ENCODE measurements around the gene DYNC1H1.

The DYNC1H1 gene

DNA sequence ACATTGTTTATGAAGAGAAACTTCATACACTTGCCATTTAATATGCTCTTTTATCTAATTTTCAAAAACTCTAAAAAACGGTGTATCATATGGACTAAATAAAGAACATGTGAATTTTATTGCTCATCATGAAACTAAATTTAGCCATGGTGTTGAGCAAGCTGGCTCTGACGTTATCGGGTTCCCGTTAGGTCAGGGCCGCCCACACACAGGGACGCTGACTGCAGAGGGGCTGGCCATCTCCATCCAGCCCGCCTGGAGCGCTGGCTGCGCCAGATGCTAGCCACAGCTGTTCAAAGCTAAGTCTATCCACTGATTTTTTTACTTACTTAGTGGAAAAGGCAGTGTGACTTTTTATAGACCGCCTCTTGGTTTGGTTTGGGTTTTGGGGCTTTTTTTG, 36.5 kb upstream of the DYNC1H1 start:
- H3K9ac ChIP-seq (ENCODE audit: low read depth, low read length) = no peak overlapping the region
- no peaks in the 10 kb centered on the region for H3K27me3 ChIP-seq (ENCODE audit: control insufficient read depth, insufficient read depth, low read length)
- peaks cover 5% of the 10 kb centered on the region for H3K4me1 ChIP-seq (ENCODE audit: control insufficient read depth, insufficient read depth, low read length)
- peaks cover 3% of the 10 kb centered on the region for H3K36me3 ChIP-seq (ENCODE audit: control insufficient read depth, insufficient read depth, low read length)
- no peak overlapping the region for H3K4me3 ChIP-seq (ENCODE audit: low read depth, low read length)
- H3K9me3 ChIP-seq (ENCODE audit: control insufficient read depth, insufficient read depth, low read length) = no peaks in the 10 kb centered on the region

DNA sequence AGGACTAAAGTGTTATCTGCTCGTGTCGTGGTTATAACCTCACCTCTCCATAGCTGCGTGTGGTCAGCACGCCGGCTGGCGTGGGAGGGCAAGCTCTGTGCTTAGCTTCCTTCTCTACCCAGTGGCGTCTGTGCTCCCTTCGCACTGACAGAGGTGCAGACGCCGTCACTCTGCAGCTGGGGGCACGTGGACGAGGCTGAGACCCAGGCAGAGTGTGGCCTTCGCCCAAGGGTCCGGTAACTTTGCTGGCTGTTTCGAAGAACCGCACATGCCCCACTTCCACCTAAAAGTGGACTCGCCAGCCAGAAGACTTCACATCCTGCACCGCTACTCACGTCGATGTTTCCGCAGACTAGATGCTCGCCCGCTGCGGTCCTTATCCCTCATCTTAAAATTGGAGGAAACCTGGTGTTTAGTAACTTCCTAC, 35.9 kb upstream of the DYNC1H1 start:
- H3K9ac ChIP-seq (ENCODE audit: low read depth, low read length) = no peak overlapping the region
- peaks cover 3% of the 10 kb centered on the region for H3K36me3 ChIP-seq (ENCODE audit: control insufficient read depth, insufficient read depth, low read length)
- no peaks in the 10 kb centered on the region for H3K27me3 ChIP-seq (ENCODE audit: control insufficient read depth, insufficient read depth, low read length)
- H3K4me3 ChIP-seq (ENCODE audit: low read depth, low read length) = no peak overlapping the region
- H3K9me3 ChIP-seq (ENCODE audit: control insufficient read depth, insufficient read depth, low read length) = no peaks in the 10 kb centered on the region
- H3K4me1 ChIP-seq (ENCODE audit: control insufficient read depth, insufficient read depth, low read length) = peaks cover 5% of the 10 kb centered on the region

DNA sequence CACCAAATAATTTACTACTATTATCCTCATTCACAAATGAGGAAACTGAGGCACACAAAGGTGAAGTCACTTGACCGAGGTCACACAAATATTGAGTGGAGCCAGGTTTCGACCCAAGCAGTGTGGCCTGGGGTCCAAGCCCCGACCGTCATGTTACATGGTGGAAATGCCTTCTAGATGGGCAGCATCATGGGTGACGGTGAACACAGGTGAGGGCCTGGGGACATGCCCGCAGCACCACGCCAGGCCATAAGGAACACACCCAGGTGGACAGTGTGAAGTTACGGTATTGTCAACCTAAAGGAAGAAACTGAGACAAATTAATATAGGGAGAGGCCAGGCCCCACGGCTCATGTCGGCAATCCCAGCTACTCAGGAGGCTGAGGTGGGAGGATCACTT, 35.3 kb upstream of the DYNC1H1 start:
- Histone ChIP-seq H3K4me3 (ENCODE audit: low read depth, low read length) (no peak overlapping the region), H3K4me1 (ENCODE audit: control insufficient read depth, insufficient read depth, low read length) (peaks cover under 1% of the 10 kb centered on the region), H3K9ac (ENCODE audit: low read depth, low read length) (no peak overlapping the region), H3K36me3 (ENCODE audit: control insufficient read depth, insufficient read depth, low read length) (peaks cover 3% of the 10 kb centered on the region), H3K27me3 (ENCODE audit: control insufficient read depth, insufficient read depth, low read length) (peaks cover 4% of the 10 kb centered on the region), H3K9me3 (ENCODE audit: control insufficient read depth, insufficient read depth, low read length) (no peaks in the 10 kb centered on the region)

DNA sequence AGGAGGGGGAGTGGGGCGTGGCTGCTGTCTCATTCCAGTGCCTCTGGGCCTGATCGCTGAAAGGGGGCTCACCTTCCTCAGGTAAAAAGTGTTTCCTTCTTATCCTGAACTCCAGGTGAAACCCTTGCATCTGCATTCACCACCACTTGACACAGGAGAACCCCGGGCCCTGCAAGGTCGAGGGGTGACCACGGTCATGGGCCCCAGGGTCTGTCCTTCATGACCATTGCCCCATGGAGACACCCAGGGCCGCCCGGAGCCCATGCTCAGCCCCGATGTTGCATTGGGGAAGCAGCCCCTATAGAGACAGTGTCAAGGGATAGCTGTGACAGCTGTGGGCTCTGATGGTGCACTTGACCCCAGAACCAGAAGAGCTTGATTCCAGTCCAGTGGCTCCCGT, 34.4 kb upstream of the DYNC1H1 start:
- H3K9ac ChIP-seq (ENCODE audit: low read depth, low read length) = no peak overlapping the region
- H3K36me3 ChIP-seq (ENCODE audit: control insufficient read depth, insufficient read depth, low read length) = peaks cover 3% of the 10 kb centered on the region
- peaks cover 4% of the 10 kb centered on the region for H3K27me3 ChIP-seq (ENCODE audit: control insufficient read depth, insufficient read depth, low read length)
- H3K9me3 ChIP-seq (ENCODE audit: control insufficient read depth, insufficient read depth, low read length) = no peaks in the 10 kb centered on the region
- no peak overlapping the region for H3K4me3 ChIP-seq (ENCODE audit: low read depth, low read length)
- H3K4me1 ChIP-seq (ENCODE audit: control insufficient read depth, insufficient read depth, low read length) = no peaks in the 10 kb centered on the region

DNA sequence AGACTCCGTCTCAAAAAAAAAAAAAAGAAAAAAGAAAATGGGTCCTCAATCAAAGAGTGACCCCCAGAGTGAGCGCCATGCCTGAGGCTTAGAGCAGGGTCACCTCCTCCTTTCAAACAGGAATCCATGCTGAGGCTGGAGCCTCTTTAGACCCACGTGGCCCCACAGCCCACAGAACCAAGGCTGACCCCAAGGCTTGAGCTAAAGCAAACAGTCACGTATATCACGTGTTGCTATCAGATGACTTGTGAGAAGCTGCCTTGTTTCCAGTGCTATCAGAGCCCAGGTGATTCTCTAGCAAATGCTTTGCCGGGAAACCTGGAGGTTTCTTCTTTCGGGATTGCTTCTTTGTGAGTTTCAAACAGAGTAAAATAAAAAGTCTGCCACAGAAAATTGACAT, 31.7 kb upstream of the DYNC1H1 start:
- no peaks in the 10 kb centered on the region for H3K4me1 ChIP-seq (ENCODE audit: control insufficient read depth, insufficient read depth, low read length)
- H3K4me3 ChIP-seq (ENCODE audit: low read depth, low read length) = no peak overlapping the region
- H3K9me3 ChIP-seq (ENCODE audit: control insufficient read depth, insufficient read depth, low read length) = no peaks in the 10 kb centered on the region
- no peak overlapping the region for H3K9ac ChIP-seq (ENCODE audit: low read depth, low read length)
- H3K36me3 ChIP-seq (ENCODE audit: control insufficient read depth, insufficient read depth, low read length) = no peaks in the 10 kb centered on the region
- H3K27me3 ChIP-seq (ENCODE audit: control insufficient read depth, insufficient read depth, low read length) = peaks cover 4% of the 10 kb centered on the region

DNA sequence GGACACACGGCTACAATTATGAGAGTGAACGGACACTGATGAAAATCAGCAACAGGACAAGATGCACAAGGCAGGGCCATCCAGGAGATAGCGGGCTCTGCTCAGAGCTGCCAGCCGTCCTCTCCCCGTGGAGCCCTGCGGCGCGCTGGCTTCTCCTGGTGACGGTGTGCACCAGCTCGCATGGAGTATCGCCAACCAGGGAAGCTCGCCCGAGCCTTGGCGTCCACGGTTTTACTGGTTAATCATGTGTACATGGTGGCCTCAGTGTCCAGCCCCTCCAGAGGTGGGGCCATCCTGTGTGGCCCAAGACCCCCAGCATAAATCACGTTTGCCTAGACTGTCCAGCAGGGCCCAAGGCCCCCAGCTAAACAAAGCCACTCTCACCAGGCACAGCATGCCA, 31.2 kb upstream of the DYNC1H1 start:
- H3K9me3 ChIP-seq (ENCODE audit: control insufficient read depth, insufficient read depth, low read length) = no peaks in the 10 kb centered on the region
- no peak overlapping the region for H3K4me3 ChIP-seq (ENCODE audit: low read depth, low read length)
- no peaks in the 10 kb centered on the region for H3K36me3 ChIP-seq (ENCODE audit: control insufficient read depth, insufficient read depth, low read length)
- H3K9ac ChIP-seq (ENCODE audit: low read depth, low read length) = no peak overlapping the region
- peaks cover 8% of the 10 kb centered on the region for H3K27me3 ChIP-seq (ENCODE audit: control insufficient read depth, insufficient read depth, low read length)
- no peaks in the 10 kb centered on the region for H3K4me1 ChIP-seq (ENCODE audit: control insufficient read depth, insufficient read depth, low read length)

DNA sequence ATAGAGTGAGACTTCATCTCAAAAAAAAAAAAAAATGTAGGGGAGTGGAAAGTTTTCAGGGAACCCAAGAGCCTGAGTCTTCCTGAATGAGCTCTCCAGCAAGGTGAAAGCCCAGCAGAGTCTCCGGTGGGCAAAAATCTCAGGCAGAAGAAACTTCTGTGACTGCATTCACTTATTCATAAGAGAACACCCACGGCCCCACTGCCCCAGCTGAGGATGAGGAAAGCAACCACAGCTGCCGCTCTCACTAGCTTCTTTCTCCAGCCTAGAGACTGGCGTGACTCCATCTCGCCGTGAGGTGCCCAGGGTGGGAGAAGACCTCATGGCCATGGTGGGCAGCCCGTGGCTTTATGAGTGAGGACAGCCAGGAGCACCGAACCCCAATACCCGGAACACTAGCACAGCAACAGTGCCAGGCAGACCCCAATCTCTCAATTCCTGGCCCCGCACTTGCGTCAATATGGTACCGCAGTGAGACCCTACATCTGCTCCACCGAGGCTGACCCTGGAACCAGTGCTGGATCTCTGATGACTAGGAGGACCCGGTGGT, 29.7 kb upstream of the DYNC1H1 start:
- Histone ChIP-seq H3K27me3 (ENCODE audit: control insufficient read depth, insufficient read depth, low read length) (peaks cover 19% of the 10 kb centered on the region), H3K4me1 (ENCODE audit: control insufficient read depth, insufficient read depth, low read length) (no peaks in the 10 kb centered on the region), H3K36me3 (ENCODE audit: control insufficient read depth, insufficient read depth, low read length) (no peaks in the 10 kb centered on the region), H3K9ac (ENCODE audit: low read depth, low read length) (no peak overlapping the region), H3K4me3 (ENCODE audit: low read depth, low read length) (no peak overlapping the region), H3K9me3 (ENCODE audit: control insufficient read depth, insufficient read depth, low read length) (no peaks in the 10 kb centered on the region)

DNA sequence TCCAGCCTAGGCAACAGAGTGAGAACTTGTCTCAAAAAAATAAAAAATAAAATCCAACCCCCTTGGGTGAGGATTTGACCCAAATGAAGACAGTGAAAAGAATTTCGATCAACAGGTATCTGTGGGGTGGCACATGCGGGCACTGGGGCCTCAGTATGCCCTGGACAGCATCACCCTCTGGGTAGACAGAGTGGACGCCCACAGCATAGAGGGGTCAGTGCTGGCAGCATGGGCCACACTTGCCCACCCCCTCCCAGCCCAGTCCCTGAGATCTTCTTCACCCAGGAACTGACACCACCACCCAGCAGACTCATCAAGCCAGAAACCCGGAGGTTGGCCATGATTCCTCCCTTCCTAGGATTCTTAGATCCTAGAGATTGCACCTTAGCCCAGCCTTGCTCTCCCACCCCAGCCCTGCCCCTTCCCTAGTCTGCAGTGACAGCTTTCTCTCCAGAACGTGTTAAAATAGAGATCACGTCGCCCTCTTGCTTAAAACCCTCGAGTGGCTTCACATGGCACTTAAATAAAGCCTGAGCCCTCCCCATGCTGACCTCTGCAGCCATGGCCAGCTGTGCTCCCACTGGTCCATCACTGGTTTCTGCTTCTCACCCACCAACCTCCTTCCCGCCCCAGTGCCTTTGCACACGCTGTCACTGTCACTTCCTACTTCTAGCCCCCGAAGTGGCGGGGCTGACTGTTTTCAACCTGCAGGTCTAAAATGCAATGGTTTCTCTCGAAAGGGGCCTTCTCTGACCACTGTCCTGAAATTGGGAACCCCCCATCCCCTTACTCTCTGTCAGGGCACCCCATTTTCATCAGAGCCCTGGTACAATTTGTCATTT, 26.2 kb upstream of the DYNC1H1 start:
- H3K27me3 ChIP-seq (ENCODE audit: control insufficient read depth, insufficient read depth, low read length) = peaks cover 37% of the 10 kb centered on the region

DNA sequence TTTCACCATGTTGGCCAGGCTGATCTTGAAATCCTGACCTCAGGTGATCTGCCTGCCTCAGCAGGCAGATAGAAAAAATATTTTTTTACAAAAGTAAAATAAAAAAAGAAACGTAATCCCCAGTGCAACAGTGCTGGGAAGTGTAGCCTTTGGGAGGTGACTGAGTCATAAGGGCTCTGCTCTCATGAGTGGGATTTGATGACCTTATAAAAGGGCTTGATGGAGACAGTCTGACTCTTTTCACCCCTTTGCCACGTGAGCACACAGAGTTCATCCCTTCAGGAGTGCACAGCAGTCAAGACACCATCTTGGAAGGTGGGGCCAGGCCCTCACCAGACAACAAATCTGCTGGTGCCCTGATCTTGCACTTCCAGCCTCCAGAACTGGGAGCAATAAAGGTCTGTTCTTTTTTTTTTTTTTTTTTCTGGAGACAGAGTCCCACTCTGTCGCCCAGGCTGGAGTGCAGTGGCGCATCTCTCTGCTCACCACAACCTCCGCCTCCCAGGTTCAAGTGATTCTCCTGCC, 24.7 kb upstream of the DYNC1H1 start:
- H3K27me3 ChIP-seq (ENCODE audit: control insufficient read depth, insufficient read depth, low read length) = peaks cover 47% of the 10 kb centered on the region
- no peaks in the 10 kb centered on the region for H3K36me3 ChIP-seq (ENCODE audit: control insufficient read depth, insufficient read depth, low read length)
- H3K4me1 ChIP-seq (ENCODE audit: control insufficient read depth, insufficient read depth, low read length) = no peaks in the 10 kb centered on the region
- no peak overlapping the region for H3K4me3 ChIP-seq (ENCODE audit: low read depth, low read length)
- no peaks in the 10 kb centered on the region for H3K9me3 ChIP-seq (ENCODE audit: control insufficient read depth, insufficient read depth, low read length)
- no peak overlapping the region for H3K9ac ChIP-seq (ENCODE audit: low read depth, low read length)

More for the DNA sequence above, 26.2 kb upstream of the DYNC1H1 start:
- Histone ChIP-seq H3K36me3 (ENCODE audit: control insufficient read depth, insufficient read depth, low read length) (no peaks in the 10 kb centered on the region), H3K9ac (ENCODE audit: low read depth, low read length) (no peak overlapping the region), H3K9me3 (ENCODE audit: control insufficient read depth, insufficient read depth, low read length) (no peaks in the 10 kb centered on the region), H3K4me1 (ENCODE audit: control insufficient read depth, insufficient read depth, low read length) (no peaks in the 10 kb centered on the region), H3K4me3 (ENCODE audit: low read depth, low read length) (no peak overlapping the region)

DNA sequence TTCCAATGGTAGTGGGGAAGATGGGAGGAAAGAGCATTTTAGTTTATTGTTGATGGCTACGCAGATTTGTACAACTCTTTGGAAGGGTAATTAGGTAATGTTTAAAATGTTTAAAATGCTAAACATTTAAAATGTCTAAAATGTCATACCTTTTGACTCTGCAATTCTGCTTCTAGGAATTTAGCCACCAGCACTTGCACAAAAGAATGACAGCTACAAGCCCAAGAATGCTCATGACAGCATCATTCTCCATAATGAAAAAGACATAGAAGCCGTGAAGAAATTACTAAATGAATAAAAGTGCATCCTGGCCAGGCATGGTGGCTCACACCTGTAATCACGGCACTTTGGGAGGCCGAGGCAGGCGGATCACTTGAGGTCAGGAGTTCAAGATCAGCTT, 19.9 kb upstream of the DYNC1H1 start:
- H3K9ac ChIP-seq (ENCODE audit: low read depth, low read length) = no peak overlapping the region
- no peak overlapping the region for H3K4me3 ChIP-seq (ENCODE audit: low read depth, low read length)
- H3K36me3 ChIP-seq (ENCODE audit: control insufficient read depth, insufficient read depth, low read length) = no peaks in the 10 kb centered on the region
- peaks cover 44% of the 10 kb centered on the region for H3K27me3 ChIP-seq (ENCODE audit: control insufficient read depth, insufficient read depth, low read length)
- H3K9me3 ChIP-seq (ENCODE audit: control insufficient read depth, insufficient read depth, low read length) = no peaks in the 10 kb centered on the region
- peaks cover 3% of the 10 kb centered on the region for H3K4me1 ChIP-seq (ENCODE audit: control insufficient read depth, insufficient read depth, low read length)

DNA sequence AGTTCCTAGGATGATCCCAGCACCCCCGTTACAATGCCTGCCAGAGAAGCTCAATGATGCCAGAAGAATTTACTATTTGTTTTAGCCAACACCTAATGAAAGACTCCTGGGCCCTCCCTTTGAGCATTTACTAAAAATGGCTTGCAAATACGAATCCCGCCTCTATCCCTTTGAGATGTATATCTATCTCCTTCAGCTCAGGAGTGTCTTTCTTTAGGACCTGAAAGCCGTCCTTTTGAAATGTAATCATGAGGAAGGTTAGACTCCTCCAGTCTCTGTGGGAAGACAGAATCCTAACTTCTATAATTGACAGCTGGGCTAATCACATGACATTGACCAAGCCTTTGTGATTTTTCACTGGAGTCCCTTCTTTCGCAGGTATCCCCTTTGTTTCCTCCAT, 19.2 kb upstream of the DYNC1H1 start:
- Histone ChIP-seq H3K4me3 (ENCODE audit: low read depth, low read length) (no peak overlapping the region), H3K36me3 (ENCODE audit: control insufficient read depth, insufficient read depth, low read length) (no peaks in the 10 kb centered on the region), H3K9me3 (ENCODE audit: control insufficient read depth, insufficient read depth, low read length) (no peaks in the 10 kb centered on the region), H3K9ac (ENCODE audit: low read depth, low read length) (no peak overlapping the region), H3K27me3 (ENCODE audit: control insufficient read depth, insufficient read depth, low read length) (peaks cover 40% of the 10 kb centered on the region), H3K4me1 (ENCODE audit: control insufficient read depth, insufficient read depth, low read length) (peaks cover 3% of the 10 kb centered on the region)

DNA sequence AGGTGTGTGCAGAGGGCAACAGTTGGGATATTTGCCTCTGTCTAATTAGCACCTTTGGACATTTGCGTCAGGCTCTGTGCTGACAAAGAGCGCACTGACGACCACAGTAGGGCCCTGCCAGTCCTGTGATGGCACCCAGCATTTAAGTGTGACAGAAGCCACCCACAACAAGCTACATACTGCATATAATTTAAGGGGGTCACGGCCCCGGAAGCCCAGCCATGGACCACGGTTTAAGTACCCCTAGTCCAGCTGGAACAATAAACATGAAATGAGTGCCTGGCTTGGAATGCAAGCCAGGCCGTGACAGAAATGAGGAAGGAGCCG, 16.8 kb upstream of the DYNC1H1 start:
- Histone ChIP-seq H3K4me3 (ENCODE audit: low read depth, low read length) (peak overlapping the region; percentile 99), H3K9ac (ENCODE audit: low read depth, low read length) (peak overlapping the region; percentile 85), H3K36me3 (ENCODE audit: control insufficient read depth, insufficient read depth, low read length) (no peaks in the 10 kb centered on the region), H3K4me1 (ENCODE audit: control insufficient read depth, insufficient read depth, low read length) (peaks cover 3% of the 10 kb centered on the region), H3K9me3 (ENCODE audit: control insufficient read depth, insufficient read depth, low read length) (no peaks in the 10 kb centered on the region), H3K27me3 (ENCODE audit: control insufficient read depth, insufficient read depth, low read length) (peaks cover 29% of the 10 kb centered on the region)

Data from iPS-15b (cell line).